ENCODE results near the gene TMEM139. TPM values are rescaled to one million over a fixed set of nuclear protein-coding genes. Genes with fewer than 3 reads are reported as not detected.

The TMEM139 gene
- total RNA-seq, 1 donor from 2014 or later, result 14.5 TPM

DNA sequence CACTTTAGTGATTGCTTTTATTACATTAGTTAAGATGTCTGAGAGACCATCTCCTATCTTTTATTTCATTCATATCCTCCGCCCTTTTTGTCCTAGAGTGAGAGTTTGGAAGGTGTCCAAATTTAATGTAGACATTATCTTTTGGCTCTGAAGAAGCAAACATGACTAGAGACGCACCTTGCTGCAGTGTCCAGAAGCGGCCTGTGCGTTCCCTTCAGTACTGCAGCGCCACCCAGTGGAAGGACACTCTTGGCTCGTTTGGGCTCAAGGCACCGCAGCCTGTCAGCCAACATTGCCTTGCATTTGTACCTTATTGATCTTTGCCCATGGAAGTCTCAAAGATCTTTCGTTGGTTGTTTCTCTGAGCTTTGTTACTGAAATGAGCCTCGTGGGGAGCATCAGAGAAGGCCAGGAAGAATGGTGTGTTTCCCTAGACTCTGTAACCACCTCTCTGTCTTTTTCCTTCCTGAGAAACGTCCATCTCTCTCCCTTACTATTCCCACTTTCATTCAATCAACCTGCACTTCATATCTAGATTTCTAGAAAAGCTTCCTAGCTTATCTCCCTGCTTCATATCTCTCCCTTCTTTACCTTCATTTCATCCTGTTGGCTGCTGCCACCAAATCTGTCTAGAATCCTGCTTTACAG is 20.8 kb downstream of the TMEM139 start:
- no peak overlapping the region for H3K4me3 ChIP-seq (ENCODE audit: low read depth, low read length)
- TF ChIP-seq, protein P1, sequence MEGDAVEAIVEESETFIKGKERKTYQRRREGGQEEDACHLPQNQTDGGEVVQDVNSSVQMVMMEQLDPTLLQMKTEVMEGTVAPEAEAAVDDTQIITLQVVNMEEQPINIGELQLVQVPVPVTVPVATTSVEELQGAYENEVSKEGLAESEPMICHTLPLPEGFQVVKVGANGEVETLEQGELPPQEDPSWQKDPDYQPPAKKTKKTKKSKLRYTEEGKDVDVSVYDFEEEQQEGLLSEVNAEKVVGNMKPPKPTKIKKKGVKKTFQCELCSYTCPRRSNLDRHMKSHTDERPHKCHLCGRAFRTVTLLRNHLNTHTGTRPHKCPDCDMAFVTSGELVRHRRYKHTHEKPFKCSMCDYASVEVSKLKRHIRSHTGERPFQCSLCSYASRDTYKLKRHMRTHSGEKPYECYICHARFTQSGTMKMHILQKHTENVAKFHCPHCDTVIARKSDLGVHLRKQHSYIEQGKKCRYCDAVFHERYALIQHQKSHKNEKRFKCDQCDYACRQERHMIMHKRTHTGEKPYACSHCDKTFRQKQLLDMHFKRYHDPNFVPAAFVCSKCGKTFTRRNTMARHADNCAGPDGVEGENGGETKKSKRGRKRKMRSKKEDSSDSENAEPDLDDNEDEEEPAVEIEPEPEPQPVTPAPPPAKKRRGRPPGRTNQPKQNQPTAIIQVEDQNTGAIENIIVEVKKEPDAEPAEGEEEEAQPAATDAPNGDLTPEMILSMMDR (conservative IDR thresholded peaks at IDR 0.05; ENCODE audit: low read depth, low read length), result peak; percentile 90
- DNase-seq (ENCODE audit: low read depth), result no peak

DNA sequence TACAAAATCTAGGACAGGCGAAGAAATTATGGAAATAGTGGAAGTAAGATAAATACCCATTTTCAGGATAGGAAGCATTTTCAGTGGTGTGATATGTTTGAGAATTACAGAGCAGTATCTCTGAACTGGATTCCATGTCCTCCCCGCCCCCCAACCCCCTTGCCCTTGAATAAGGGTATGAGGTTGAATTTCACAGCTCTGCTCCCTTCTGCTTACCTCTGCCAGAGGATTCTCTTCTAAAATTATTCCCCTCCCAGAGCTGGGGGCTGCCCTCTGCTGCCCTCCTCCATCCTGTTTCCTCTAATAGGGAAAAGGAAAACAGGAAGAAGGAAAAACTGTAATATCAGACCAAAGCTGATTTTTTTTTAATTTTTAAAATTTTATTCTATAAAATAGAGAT is 23.9 kb downstream of the TMEM139 start:
- H3K4me3 ChIP-seq (ENCODE audit: low read depth, low read length), result no peak overlapping the region
- no peak for DNase-seq (ENCODE audit: low read depth)
- TF ChIP-seq, protein P1 (conservative IDR thresholded peaks at IDR 0.05; ENCODE audit: low read depth, low read length), result no peak

GRCh38 chr7:143314127-143314526 is 29.4 kb downstream of the TMEM139 start:
- TF ChIP-seq, protein P1 (conservative IDR thresholded peaks at IDR 0.05; ENCODE audit: low read depth, low read length), result no peak
- no peak for DNase-seq (ENCODE audit: low read depth)

DNA sequence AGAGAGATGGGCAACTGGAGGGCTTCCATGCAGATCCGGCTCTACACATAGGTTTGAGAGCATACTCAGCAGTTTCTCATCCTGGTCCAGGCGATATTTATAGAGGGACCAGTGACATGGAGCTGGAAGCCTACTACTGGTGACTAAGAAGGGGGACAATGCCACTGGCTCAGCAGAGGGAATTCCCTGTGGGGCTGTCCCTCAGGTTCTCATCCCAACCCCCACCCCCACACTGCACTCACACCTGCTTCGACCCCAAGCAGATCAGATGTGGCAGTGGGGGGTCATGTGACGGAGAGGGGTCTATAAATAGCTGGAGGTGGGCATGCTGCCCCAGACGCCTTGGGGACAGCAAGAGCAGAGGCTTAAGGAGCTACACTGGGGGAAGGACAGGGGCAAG is 31.0 kb downstream of the TMEM139 start, which contains the start of gene CLCN1:
Gene CLCN1, plus strand, starts transcription at position 336 of the 400 bp plus-strand sequence. CDS start 102 bp downstream, outside the sequence.
- no peak within 1 kb of the TSS for H3K4me3 ChIP-seq (ENCODE audit: low read depth, low read length)
- TF ChIP-seq, protein P1 (conservative IDR thresholded peaks at IDR 0.05; ENCODE audit: low read depth, low read length), result no peak
- no peak for DNase-seq (ENCODE audit: low read depth)

More at GRCh38 chr7:143314127-143314526, 29.4 kb downstream of the TMEM139 start:
- no peak overlapping the region for H3K4me3 ChIP-seq (ENCODE audit: low read depth, low read length)

GRCh38 chr7:143316492-143316891 is 31.7 kb downstream of the TMEM139 start:
- TF ChIP-seq, protein P1 (conservative IDR thresholded peaks at IDR 0.05; ENCODE audit: low read depth, low read length), result no peak
- DNase-seq (ENCODE audit: low read depth), result no peak
- H3K4me3 ChIP-seq (ENCODE audit: low read depth, low read length), result no peak overlapping the region

DNA sequence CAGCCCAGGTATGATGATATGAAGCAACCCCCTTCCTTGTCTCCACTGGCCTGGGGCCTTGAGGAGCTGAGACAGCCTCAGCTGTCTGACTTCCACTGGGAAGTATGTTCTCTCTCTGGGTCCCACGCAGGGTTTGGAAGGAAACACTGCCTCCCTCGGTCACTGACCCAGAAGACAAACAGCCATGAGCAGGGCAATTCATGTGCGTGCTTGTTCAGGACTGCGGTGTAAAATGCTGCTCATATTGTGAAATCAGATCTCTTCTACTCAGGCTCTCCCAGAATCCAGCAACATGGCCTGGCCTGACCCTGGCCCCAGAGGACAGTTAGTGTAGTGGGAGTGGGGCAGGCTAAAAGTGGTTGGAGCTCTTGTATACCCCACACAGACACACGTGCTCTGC is 33.9 kb downstream of the TMEM139 start:
- DNase-seq (ENCODE audit: low read depth), result no peak
- TF ChIP-seq, protein P1 (conservative IDR thresholded peaks at IDR 0.05; ENCODE audit: low read depth, low read length), result no peak
- no peak overlapping the region for H3K4me3 ChIP-seq (ENCODE audit: low read depth, low read length)

GRCh38 chr7:143320620-143321019 is 35.9 kb downstream of the TMEM139 start:
- no peak overlapping the region for H3K4me3 ChIP-seq (ENCODE audit: low read depth, low read length)
- TF ChIP-seq, protein P1 (conservative IDR thresholded peaks at IDR 0.05; ENCODE audit: low read depth, low read length), result no peak
- DNase-seq (ENCODE audit: low read depth), result no peak
